Aorta (tissue), 5 donors: ENCODE measurements around the gene ZNF423. TPM values are rescaled to one million over a fixed set of nuclear protein-coding genes. Genes with fewer than 3 reads are reported as not detected.

ENCODE experiments used
- ATAC-seq: fragments of 200-7000 bp; cut with Tn5 transposase; one replicate; pipeline ENCODE4 v1.9.1; 2022; ENCODE audit warnings: moderate library complexity; ENCODE audit not compliant: low FRiP score
- DNase-seq, 2 donors: peaks; one replicate each; pipeline ENCODE4 v3.0.0-alpha.2; 2020
- H3K27ac ChIP-seq, 2 donors: one replicate each; pipeline ENCODE4 v1.5.1; 2013; ENCODE audit warnings: low read length in 2 of 2, mild to moderate bottlenecking in 2 of 2, moderate library complexity in 2 of 2, control low read depth in 1 of 2, inconsistent platforms in 1 of 2, low read depth in 1 of 2
- H3K27me3 ChIP-seq, 2 donors: one replicate each; pipeline ENCODE4 v1.6.1; 2013; ENCODE audit warnings: control low read depth in 1 of 2, low read length in 1 of 2, mild to moderate bottlenecking in 1 of 2, moderate library complexity in 1 of 2; ENCODE audit not compliant: insufficient read depth in 2 of 2, control insufficient read depth in 1 of 2
- H3K36me3 ChIP-seq, 2 donors: one replicate each; pipeline ENCODE4 v1.6.1; 2013; ENCODE audit warnings: control low read depth in 1 of 2, low read length in 1 of 2, mild to moderate bottlenecking in 1 of 2; ENCODE audit not compliant: insufficient read depth in 2 of 2, control insufficient read depth in 1 of 2
- H3K4me1 ChIP-seq, 2 donors: one replicate each; pipeline ENCODE4 v1.6.1; 2013; ENCODE audit warnings: low read length in 2 of 2, control low read depth in 1 of 2, mild to moderate bottlenecking in 1 of 2, moderate library complexity in 1 of 2; ENCODE audit not compliant: insufficient read depth in 2 of 2, control insufficient read depth in 1 of 2
- H3K4me3 ChIP-seq, 2 donors: one replicate each; pipeline ENCODE4 v1.5.1; 2013; ENCODE audit warnings: low read length in 2 of 2, control low read depth in 1 of 2, mild to moderate bottlenecking in 1 of 2
- H3K9me3 ChIP-seq: one replicate; pipeline ENCODE4 v1.6.1; 2013; ENCODE audit warnings: mild to moderate bottlenecking, low read length; ENCODE audit not compliant: control insufficient read depth
- WGBS, 2 donors: extraction: QIAGEN DNeasy Blood & Tissue Kit; methylation state at CpG; one replicate each; pipeline ENCODE4 v1.1.7; 2013; 5-methylcytosine and 5-hydroxymethylcytosine counted together
- intact Hi-C, 2 donors: fragments of 100-400 bp; cut with DNase I; formaldehyde crosslinking; loops; one replicate each; pipeline versions ENCODE4 v1.14.2 to v1.15.0; 2022
- polyA plus RNA-seq, 2 donors: library from polyadenylated mRNA; stranded (reverse); fragments of 200-250 nt; gene quantifications; one replicate each; pipeline ENCODE4 v1.2.3, GENCODE V29; 2013
- total RNA-seq, 2 donors: library from RNA; stranded (reverse); fragmentation: NEBNext Ultra II Directional; extraction: Animal tissue kit (Norgen Biotek cat#: 25700); gene quantifications; one replicate each; pipeline ENCODE4 v1.2.1, GENCODE V29; 2021
- donor health status: healthy with polysubstance abuse.
- donor health status: Bipolar disorder and iron deficiency.
- donor health status: DM: no; HTN: no; CAD: no.
- donor health status: DM: no; HTN: no; CAD: no.
- donor health status: DM: yes; HTN: yes; CAD: no.

Gene ZNF423
- total and polyA plus RNA-seq, 4 donors: 3.1 to 43.1 (median 10.0) TPM

GRCh38 chr16:49645263-49645662 is 210.6 kb downstream of the ZNF423 start:
- H3K27ac ChIP-seq: no peak overlapping the region
- DNase-seq (no peak), ATAC-seq (no peak)
- WGBS, 2 donors: 99 to 100% methylated on average over 1 of the region's 1 CpG
- H3K4me1 ChIP-seq: no peaks in the 10 kb centered on the region
- intact Hi-C loops: loop anchor here in 1 of 2 donors (10.0 kb wide), 1 partner anchor 190 kb away; no protein-coding TSS in a partner anchor
- H3K36me3 ChIP-seq: no peaks in the 10 kb centered on the region
- no peak overlapping the region for H3K4me3 ChIP-seq
- no peaks in the 10 kb centered on the region for H3K27me3 ChIP-seq
- H3K9me3 ChIP-seq: peaks cover 2% of the 10 kb centered on the region

GRCh38 chr16:49644145-49644463 is 211.8 kb downstream of the ZNF423 start:
- peaks cover 2% of the 10 kb centered on the region for H3K9me3 ChIP-seq
- no peak for ATAC-seq
- no peak overlapping the region for H3K4me3 ChIP-seq
- no peak for DNase-seq
- H3K4me1 ChIP-seq: no peaks in the 10 kb centered on the region
- WGBS, 2 donors: 59 to 67% methylated on average over 4 of the region's 4 CpGs
- H3K27ac ChIP-seq: peak overlapping the region in 1 of 2 donors; percentile 19
- intact Hi-C loops: loop anchor here in 1 of 2 donors (10.0 kb wide), 1 partner anchor 191 kb away; no protein-coding TSS in a partner anchor
- no peaks in the 10 kb centered on the region for H3K27me3 ChIP-seq
- H3K36me3 ChIP-seq: no peaks in the 10 kb centered on the region

- H3K27me3 ChIP-seq: no peaks in the 10 kb centered on the region
- H3K9me3 ChIP-seq: peaks cover 2% of the 10 kb centered on the region
- H3K36me3 ChIP-seq: no peaks in the 10 kb centered on the region
- H3K4me1 ChIP-seq: no peaks in the 10 kb centered on the region
- intact Hi-C loops: loop anchor here in 1 of 2 donors (10.0 kb wide), 1 partner anchor 191 kb away; no protein-coding TSS in a partner anchor
- WGBS, 2 donors: 20 to 26% methylated on average over 6 of the region's 6 CpGs
- H3K4me3 ChIP-seq: no peak overlapping the region
- peak; percentile 64 to 75 for DNase-seq
- H3K27ac ChIP-seq: peak overlapping the region in 1 of 2 donors; percentile 19
- no peak for ATAC-seq
Measured at GRCh38 chr16:49643429-49644144, 212.3 kb downstream of the ZNF423 start.

- Histone ChIP-seq H3K9me3 (no peaks in the 10 kb centered on the region), H3K4me3 (no peak overlapping the region), H3K4me1 (no peaks in the 10 kb centered on the region), H3K27me3 (no peaks in the 10 kb centered on the region), H3K27ac (no peak overlapping the region), H3K36me3 (no peaks in the 10 kb centered on the region)
- intact Hi-C loops: loop anchor here in 1 of 2 donors (10.0 kb wide), 1 partner anchor 194 kb away; no protein-coding TSS in a partner anchor
- WGBS, 2 donors: 81 to 89% methylated on average over 3 of the region's 3 CpGs
- ATAC-seq: no peak
- DNase-seq: peak in 1 of 2 donors; percentile 26
Measured at GRCh38 chr16:49641250-49641649, 214.7 kb downstream of the ZNF423 start.

GRCh38 chr16:49640581-49640980 is 215.3 kb downstream of the ZNF423 start:
- DNase-seq (peak in 1 of 2 donors; percentile 74), ATAC-seq (no peak)
- no peaks in the 10 kb centered on the region for H3K4me1 ChIP-seq
- WGBS, 2 donors: 11 to 18% methylated on average over 15 of the region's 15 CpGs
- H3K9me3 ChIP-seq: no peaks in the 10 kb centered on the region
- H3K27ac ChIP-seq: no peak overlapping the region
- H3K36me3 ChIP-seq: no peaks in the 10 kb centered on the region
- no peaks in the 10 kb centered on the region for H3K27me3 ChIP-seq
- H3K4me3 ChIP-seq: no peak overlapping the region
- intact Hi-C loops: loop anchor here in 1 of 2 donors (10.0 kb wide), 1 partner anchor 194 kb away; no protein-coding TSS in a partner anchor

- H3K27ac ChIP-seq: peak overlapping the region in 1 of 2 donors; percentile 59
- ATAC-seq (peak; percentile 78), DNase-seq (peak; percentile 78 to 84)
- no peaks in the 10 kb centered on the region for H3K27me3 ChIP-seq
- H3K4me1 ChIP-seq: no peaks in the 10 kb centered on the region
- no peak overlapping the region for H3K4me3 ChIP-seq
- intact Hi-C loops: loop anchor here in 1 of 2 donors (10.0 kb wide), 1 partner anchor 195 kb away; no protein-coding TSS in a partner anchor
- no peaks in the 10 kb centered on the region for H3K36me3 ChIP-seq
- WGBS, 2 donors: 1 to 8% methylated on average over 22 of the region's 22 CpGs
- no peaks in the 10 kb centered on the region for H3K9me3 ChIP-seq
Measured at GRCh38 chr16:49639739-49640431, 216.0 kb downstream of the ZNF423 start.

GRCh38 chr16:49638673-49639610 is 217.0 kb downstream of the ZNF423 start:
- H3K27ac ChIP-seq: no peak overlapping the region
- ATAC-seq (peak; percentile 3), DNase-seq (peak in 1 of 2 donors; percentile 77)
- no peaks in the 10 kb centered on the region for H3K27me3 ChIP-seq
- H3K36me3 ChIP-seq: no peaks in the 10 kb centered on the region
- intact Hi-C loops: no loop called here
- 62 to 64% methylated on average over 23 of the region's 23 CpGs for WGBS, 2 donors
- H3K4me1 ChIP-seq: no peaks in the 10 kb centered on the region
- H3K9me3 ChIP-seq: no peaks in the 10 kb centered on the region
- H3K4me3 ChIP-seq: no peak overlapping the region
